Keratinocyte (primary cell): Measurements from ENCODE around the gene TEFM. TPM values are rescaled to one million over a fixed set of nuclear protein-coding genes. Genes with fewer than 3 reads are reported as not detected.

Experiments used
- DNase-seq: peaks from one replicate; pipeline ENCODE4 v3.0.0-alpha.2; 2011; ENCODE audit warnings: low read depth, missing footprints, low spot score
- FAIRE-seq: peaks from 2 replicates; lab custom pipeline; 2011; peaks lifted over from hg19 to GRCh38; lab: Jason Lieb, UNC
- H2AFZ ChIP-seq: 2 replicates; pipeline ENCODE4 v1.6.0; 2012; ENCODE audit warnings: low read length, control low read depth, inconsistent platforms; ENCODE audit not compliant: control insufficient read depth
- H3K27ac ChIP-seq: 2 replicates; pipeline ENCODE4 v1.5.1; 2011; ENCODE audit warnings: low read length; ENCODE audit not compliant: control insufficient read depth, insufficient read depth
- H3K27me3 ChIP-seq: 3 replicates; pipeline ENCODE4 v1.6.0; 2011; ENCODE audit warnings: low read length; ENCODE audit not compliant: control insufficient read depth, insufficient read depth; ENCODE audit errors: extremely low read depth
- H3K36me3 ChIP-seq, 2 experiments: 2 replicates in 1 of 2; 3 replicates in 1 of 2; pipeline ENCODE4 v1.5.1; 2011; ENCODE audit warnings: low read length in 2 of 2, mild to moderate bottlenecking in 1 of 2; ENCODE audit not compliant: control insufficient read depth in 2 of 2, insufficient read depth in 2 of 2; ENCODE audit errors: extremely low read depth in 1 of 2
- H3K4me1 ChIP-seq: 3 replicates; pipeline ENCODE4 v1.5.1; 2011; ENCODE audit warnings: low read length; ENCODE audit not compliant: control insufficient read depth, insufficient read depth; ENCODE audit errors: extremely low read depth
- H3K4me2 ChIP-seq: 3 replicates; pipeline ENCODE4 v1.6.0; 2011; ENCODE audit warnings: low read depth, low read length; ENCODE audit not compliant: control insufficient read depth, insufficient read depth; ENCODE audit errors: extremely low read depth
- H3K4me3 ChIP-seq, 3 experiments: fragments of 200-600 bp in 1 of 3; sonication (generic) in 1 of 3; 2 replicates in 2 of 3; 3 replicates in 1 of 3; pipeline ENCODE4 v1.5.1; 2011 to 2016; ENCODE audit warnings: low read length in 3 of 3, mild to moderate bottlenecking in 3 of 3, control low read depth in 2 of 3, inconsistent platforms in 1 of 3, low read depth in 1 of 3, mixed read lengths in 1 of 3, mixed run types in 1 of 3, moderate library complexity in 1 of 3; ENCODE audit not compliant: control insufficient read depth in 2 of 3, insufficient read depth in 2 of 3; ENCODE audit errors: extremely low read depth in 1 of 3
- H3K79me2 ChIP-seq: 2 replicates; pipeline ENCODE4 v1.6.0; 2012; ENCODE audit warnings: low read length; ENCODE audit not compliant: control insufficient read depth, insufficient read depth
- H3K9ac ChIP-seq: 3 replicates; pipeline ENCODE4 v1.6.0; 2011; ENCODE audit warnings: low read length; ENCODE audit not compliant: control insufficient read depth, insufficient read depth; ENCODE audit errors: extremely low read depth
- H3K9me1 ChIP-seq: 3 replicates; pipeline ENCODE4 v1.6.0; 2011; ENCODE audit warnings: low read length; ENCODE audit not compliant: control insufficient read depth, insufficient read depth; ENCODE audit errors: extremely low read depth
- H3K9me3 ChIP-seq: 2 replicates; pipeline ENCODE4 v1.5.1; 2012; ENCODE audit warnings: low read depth, low read length; ENCODE audit not compliant: control insufficient read depth
- H4K20me1 ChIP-seq: 3 replicates; pipeline ENCODE4 v1.6.0; 2011; ENCODE audit warnings: low read length; ENCODE audit not compliant: control insufficient read depth, insufficient read depth; ENCODE audit errors: extremely low read depth
- CTCF ChIP-seq, 3 experiments: IDR thresholded peaks in 1 of 3; conservative IDR thresholded peaks in 1 of 3; optimal IDR thresholded peaks in 1 of 3; 2 replicates in 2 of 3; 3 replicates in 1 of 3; pipeline versions ENCODE3 to v1.5.1; 2011; ENCODE audit warnings: low read length in 3 of 3, mild to moderate bottlenecking in 3 of 3, moderate library complexity in 2 of 3, control low read depth in 1 of 3, inconsistent platforms in 1 of 3; ENCODE audit not compliant: insufficient read depth in 2 of 3; ENCODE audit errors: extremely low read depth in 1 of 3
- EZH2 ChIP-seq: IDR thresholded peaks from one replicate; pipeline ENCODE4 v1.6.1; 2012; ENCODE audit warnings: inconsistent platforms, mild to moderate bottlenecking, low read length, moderate library complexity
- dilution Hi-C: fragments of 300-500 bp; cut with MboI; formaldehyde crosslinking; loops from one replicate; pipeline ENCODE4 v1.7.0; 2020; ENCODE audit warnings: low sequenced_read_pairs; ENCODE audit not compliant: extremely low pct_ligation_motif_present
- polyA plus RNA-seq, 5 experiments: library from polyadenylated mRNA; depleted of rRNA in 3 of 5; stranded (reverse) in 3 of 5; stranded (forward) in 1 of 5; unstranded in 1 of 5; fragments of >200 nt; gene quantifications; 1 replicate in 1 of 5; 2 replicates in 3 of 5; 3 replicates in 1 of 5; pipeline versions ENCODE4 v1.2.1 to v1.2.3, GENCODE V29; 2011 to 2012; ENCODE audit warnings: missing spikeins in 2 of 5, low read depth in 1 of 5, low replicate concordance in 1 of 5

Gene TEFM
- polyA plus RNA-seq, 1 donor (not counting 4 experiments of a cell fraction or from before 2014, with no cell fraction given) = 16.9 TPM

- no peaks in the 10 kb centered on the region for H3K4me1 ChIP-seq
- no peaks in the 10 kb centered on the region for H3K9me1 ChIP-seq
- no peak overlapping the region for H2AFZ ChIP-seq
- H3K79me2 ChIP-seq = no peaks in the 10 kb centered on the region
- H3K9me3 ChIP-seq = no peaks in the 10 kb centered on the region
- no peak overlapping the region for H3K4me3 ChIP-seq
- FAIRE-seq (no peak), DNase-seq (no peak)
- H3K27me3 ChIP-seq = peaks cover 13% of the 10 kb centered on the region
- H3K27ac ChIP-seq = no peak overlapping the region
- no peak overlapping the region for H3K9ac ChIP-seq
- H3K36me3 ChIP-seq = no peaks in the 10 kb centered on the region
- no peak overlapping the region for H3K4me2 ChIP-seq
- H4K20me1 ChIP-seq = no peaks in the 10 kb centered on the region
- TF ChIP-seq CTCF (optimal IDR thresholded peaks at IDR 0.05 in 1 of 3, IDR thresholded peaks at IDR 0.05 in 1 of 3, conservative IDR thresholded peaks at IDR 0.05 in 1 of 3; ENCODE audit: extremely low read depth in 1 of 3, insufficient read depth in 2 of 3, low read length in 3 of 3) (no peak), EZH2 (no peak)
- dilution Hi-C loops = no loop called here
Measured at GRCh38 chr17:30927756-30928155, 21.7 kb upstream of the TEFM start.

- H3K9ac ChIP-seq = no peak overlapping the region
- no peak overlapping the region for H3K4me2 ChIP-seq
- dilution Hi-C loops = no loop called here
- TF ChIP-seq CTCF (optimal IDR thresholded peaks at IDR 0.05 in 1 of 3, IDR thresholded peaks at IDR 0.05 in 1 of 3, conservative IDR thresholded peaks at IDR 0.05 in 1 of 3; ENCODE audit: extremely low read depth in 1 of 3, insufficient read depth in 2 of 3, low read length in 3 of 3) = no peak
- no peak for TF ChIP-seq EZH2
- H3K9me3 ChIP-seq = no peaks in the 10 kb centered on the region
- H3K79me2 ChIP-seq = no peaks in the 10 kb centered on the region
- H3K27me3 ChIP-seq = peaks cover 25% of the 10 kb centered on the region
- H4K20me1 ChIP-seq = no peaks in the 10 kb centered on the region
- H3K36me3 ChIP-seq = no peaks in the 10 kb centered on the region
- no peaks in the 10 kb centered on the region for H3K4me1 ChIP-seq
- no peak overlapping the region for H2AFZ ChIP-seq
- H3K27ac ChIP-seq = no peak overlapping the region
- FAIRE-seq (no peak), DNase-seq (no peak)
- H3K4me3 ChIP-seq = no peak overlapping the region
- H3K9me1 ChIP-seq = no peaks in the 10 kb centered on the region
Measured at GRCh38 chr17:30926516-30926915, 20.5 kb upstream of the TEFM start.
